Neural progenitor cell (in vitro differentiated cells): Measurements from ENCODE around the gene HTR1B.

Source experiments
- EZH2 ChIP-seq: fragments of 200-600 bp; sonication (generic); IDR thresholded peaks from 2 replicates; pipeline ENCODE4 v1.6.1; 2017; ENCODE audit warnings: antibody characterized with exemption, mild to moderate bottlenecking, moderate library complexity
- EZH2phosphoT487 ChIP-seq: fragments of 200-600 bp; sonication (generic); IDR thresholded peaks from 2 replicates; pipeline ENCODE4 v1.6.1; 2017; ENCODE audit warnings: antibody characterized with exemption
- TF ChIP-seq, protein P1 (sequence below): fragments of 200-600 bp; sonication (generic); IDR thresholded peaks from 2 replicates; pipeline ENCODE4 v1.5.1; 2017; ENCODE audit warnings: antibody characterized with exemption, mild to moderate bottlenecking

DNA sequence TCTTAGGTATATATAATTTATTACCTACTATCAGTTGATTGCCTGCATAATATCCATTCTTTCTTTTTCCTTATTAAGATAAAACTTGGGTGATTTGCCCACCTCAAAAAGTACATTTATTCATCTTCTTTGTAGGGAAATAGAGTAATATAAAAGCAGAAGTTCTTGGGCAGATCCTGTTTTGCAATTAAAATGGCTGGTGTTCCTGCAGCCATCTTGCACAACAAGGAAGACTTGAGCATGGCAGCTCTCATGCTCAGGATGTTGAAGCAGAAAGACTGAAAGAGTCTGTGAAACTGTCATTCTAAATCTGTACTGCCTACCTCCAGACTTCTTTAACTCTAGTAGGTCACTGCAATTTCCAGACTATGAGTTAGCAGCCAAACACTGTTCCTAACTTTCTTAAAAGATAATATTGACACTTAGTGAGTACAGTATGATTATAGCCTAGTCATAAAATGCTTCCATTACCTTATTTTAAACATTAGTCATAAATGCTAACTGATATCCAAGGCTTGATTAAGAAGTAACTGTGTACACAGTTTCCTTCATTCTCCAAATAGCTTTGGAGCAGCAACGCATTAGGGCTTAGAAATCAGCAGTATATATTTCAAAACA, 24.6 kb upstream of the HTR1B start:
- TF ChIP-seq EZH2 (no peak), EZH2phosphoT487 (no peak)
- TF ChIP-seq, protein P1, sequence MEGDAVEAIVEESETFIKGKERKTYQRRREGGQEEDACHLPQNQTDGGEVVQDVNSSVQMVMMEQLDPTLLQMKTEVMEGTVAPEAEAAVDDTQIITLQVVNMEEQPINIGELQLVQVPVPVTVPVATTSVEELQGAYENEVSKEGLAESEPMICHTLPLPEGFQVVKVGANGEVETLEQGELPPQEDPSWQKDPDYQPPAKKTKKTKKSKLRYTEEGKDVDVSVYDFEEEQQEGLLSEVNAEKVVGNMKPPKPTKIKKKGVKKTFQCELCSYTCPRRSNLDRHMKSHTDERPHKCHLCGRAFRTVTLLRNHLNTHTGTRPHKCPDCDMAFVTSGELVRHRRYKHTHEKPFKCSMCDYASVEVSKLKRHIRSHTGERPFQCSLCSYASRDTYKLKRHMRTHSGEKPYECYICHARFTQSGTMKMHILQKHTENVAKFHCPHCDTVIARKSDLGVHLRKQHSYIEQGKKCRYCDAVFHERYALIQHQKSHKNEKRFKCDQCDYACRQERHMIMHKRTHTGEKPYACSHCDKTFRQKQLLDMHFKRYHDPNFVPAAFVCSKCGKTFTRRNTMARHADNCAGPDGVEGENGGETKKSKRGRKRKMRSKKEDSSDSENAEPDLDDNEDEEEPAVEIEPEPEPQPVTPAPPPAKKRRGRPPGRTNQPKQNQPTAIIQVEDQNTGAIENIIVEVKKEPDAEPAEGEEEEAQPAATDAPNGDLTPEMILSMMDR: no peak
